Psoas muscle (tissue), 8 donors: ENCODE measurements around the gene KCNAB3. TPM values are rescaled to one million over a fixed set of nuclear protein-coding genes. Genes with fewer than 3 reads are reported as not detected.

ENCODE experiments used
- ATAC-seq, 4 donors: fragments of 200-7000 bp; cut with Tn5 transposase; one replicate each; pipeline ENCODE4 v1.9.1; 2020; ENCODE audit warnings: moderate library complexity in 3 of 4, mild to moderate bottlenecking in 2 of 4
- DNase-seq, 2 donors: peaks; one replicate each; pipeline ENCODE4 v3.0.0-alpha.2; 2020
- H3K27ac ChIP-seq: fragments of 200-600 bp; one replicate; pipeline ENCODE4 v1.8.0; 2022
- H3K27me3 ChIP-seq, 3 donors: fragments of 200-600 bp in 1 of 3; one replicate each; pipeline versions ENCODE4 v1.6.1 to v1.8.0; 2013 to 2022; ENCODE audit warnings: low read length in 2 of 3, mild to moderate bottlenecking in 2 of 3, moderate library complexity in 1 of 3; ENCODE audit not compliant: insufficient read depth in 3 of 3
- H3K36me3 ChIP-seq, 2 donors: fragments of 200-600 bp in 1 of 2; one replicate each; pipeline versions ENCODE4 v1.6.1 to v1.8.0; 2013 to 2022; ENCODE audit warnings: low read depth in 1 of 2, mild to moderate bottlenecking in 1 of 2, moderate library complexity in 1 of 2; ENCODE audit not compliant: insufficient read depth in 1 of 2
- H3K4me1 ChIP-seq: fragments of 200-600 bp; one replicate; pipeline ENCODE4 v1.8.0; 2022
- H3K4me3 ChIP-seq: fragments of 200-600 bp; one replicate; pipeline ENCODE4 v1.8.0; 2022; ENCODE audit warnings: mild to moderate bottlenecking
- H3K9me3 ChIP-seq: fragments of 200-600 bp; one replicate; pipeline ENCODE4 v1.8.0; 2022
- WGBS, 3 donors: extraction: QIAGEN DNeasy Blood & Tissue Kit; methylation state at CpG; one replicate each; pipeline versions ENCODE4 v1.1.6 to v1.1.7; 2013; 5-methylcytosine and 5-hydroxymethylcytosine counted together
- intact Hi-C, 2 donors: fragments of 100-400 bp; cut with DNase I; formaldehyde crosslinking; loops; one replicate each; pipeline versions ENCODE4 v1.11.0 to v1.14.2; 2022
- long read RNA-seq, 2 donors: library from polyadenylated mRNA; unstranded; transcript quantifications; one replicate each; pipeline ENCODE4 v2.0.0, GENCODE V29; 2021
- polyA plus RNA-seq, 3 donors: library from polyadenylated mRNA; stranded (reverse); fragments of 200-250 nt; gene quantifications; one replicate each; pipeline ENCODE4 v1.2.3, GENCODE V29; 2013
- total RNA-seq, 4 donors: library from RNA; stranded (reverse); fragmentation: NEBNext Ultra II Directional in 2 of 4; extraction: Animal tissue kit (Norgen Biotek cat#: 25700) in 2 of 4; gene quantifications; one replicate each; pipeline versions ENCODE4 v1.2.1 to v1.2.4, GENCODE V29; 2021 to 2023
- TF ChIP-seq, protein P1 (sequence below): fragments of 200-600 bp; IDR thresholded peaks from one replicate; pipeline ENCODE4 v1.8.0; 2022; ENCODE audit warnings: antibody characterized with exemption
- donor health status: healthy with polysubstance abuse.
- donor health status: DM: no; HTN: no; CAD: no; lungs with moderate emphysema.
- donor health status: Bipolar disorder and iron deficiency.
- donor health status: healthy.
- donor health status: DM: yes; HTN: yes; CAD: no.
- donor health status: DM: no; HTN: no; CAD: no.
- donor health status: DM: no; HTN: no; CAD: no.
- donor health status: DM: yes; HTN: yes; CAD: no.

Gene KCNAB3
- total RNA-seq (under 1 TPM in 3 of 4 donors, not detected in 1; 0.38 to 0.77 (median 0.57) TPM), polyA plus RNA-seq (under 1 TPM; 0.18 to 0.52 (median 0.21) TPM)
- long read RNA-seq, donor 1, result 0 reads
- long read RNA-seq, donor 2, result 0 reads

DNA sequence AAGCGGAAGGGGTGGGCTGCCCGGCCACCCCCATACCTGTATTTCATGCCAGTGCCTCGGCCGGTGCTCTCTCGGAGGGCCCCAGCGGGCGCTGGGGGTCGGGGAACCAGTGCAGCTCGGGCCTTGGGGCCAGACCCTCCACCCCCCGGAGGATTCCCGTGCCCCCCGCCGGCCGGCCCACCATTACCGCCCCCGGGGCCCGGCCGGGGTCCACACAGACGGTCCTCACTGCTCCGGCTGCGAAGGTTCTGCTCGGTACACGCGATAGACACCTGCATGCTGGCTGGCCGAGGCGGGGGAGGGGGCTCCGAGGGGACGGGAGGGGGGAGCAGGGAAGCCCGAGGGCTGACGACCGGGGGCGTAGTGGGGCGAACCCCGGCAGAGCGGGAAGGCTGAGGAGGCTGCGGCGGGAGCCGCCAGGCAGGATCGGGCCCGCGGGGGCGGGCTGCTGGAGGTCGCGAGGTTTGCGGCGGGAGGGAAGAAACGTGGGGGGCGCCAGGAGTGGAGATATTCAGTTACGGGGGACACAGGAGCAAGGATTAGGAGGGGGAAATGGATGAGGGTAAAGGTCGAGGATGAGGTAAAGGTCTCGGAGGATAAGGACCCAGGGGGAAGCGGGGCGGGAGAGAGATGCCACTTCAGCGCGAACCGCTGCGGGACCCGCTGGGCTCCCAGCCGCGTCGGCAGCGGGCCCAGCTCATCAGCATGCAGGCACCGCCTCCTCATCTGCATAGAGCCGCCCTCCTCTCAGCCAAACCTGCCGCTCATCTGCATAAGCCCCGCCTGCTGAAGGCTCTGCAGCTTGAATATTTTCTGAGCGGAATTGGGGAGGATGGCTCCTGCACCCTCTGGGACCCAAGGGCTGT lies at the start of gene KCNAB3:
TSS of gene KCNAB3 (minus strand) at position 699 of the 866 bp plus-strand sequence. CDS start at position 278, 421 bp downstream.
- 38 to 42% (median 38%) methylated on average over 48 to 67 of the region's 67 CpGs for WGBS, 3 donors
- H3K27ac ChIP-seq, result no peak within 1 kb of the TSS
- DNase-seq, result no peak
- H3K4me3 ChIP-seq, result peak within 1 kb of the TSS; percentile 72
- ATAC-seq, result no peak
- H3K36me3 ChIP-seq, result no peaks in the 10 kb centered on the region
- no peaks in the 10 kb centered on the region for H3K27me3 ChIP-seq
- H3K9me3 ChIP-seq, result no peaks in the 10 kb centered on the region
- intact Hi-C loops, result no loop called here
- TF ChIP-seq, protein P1, sequence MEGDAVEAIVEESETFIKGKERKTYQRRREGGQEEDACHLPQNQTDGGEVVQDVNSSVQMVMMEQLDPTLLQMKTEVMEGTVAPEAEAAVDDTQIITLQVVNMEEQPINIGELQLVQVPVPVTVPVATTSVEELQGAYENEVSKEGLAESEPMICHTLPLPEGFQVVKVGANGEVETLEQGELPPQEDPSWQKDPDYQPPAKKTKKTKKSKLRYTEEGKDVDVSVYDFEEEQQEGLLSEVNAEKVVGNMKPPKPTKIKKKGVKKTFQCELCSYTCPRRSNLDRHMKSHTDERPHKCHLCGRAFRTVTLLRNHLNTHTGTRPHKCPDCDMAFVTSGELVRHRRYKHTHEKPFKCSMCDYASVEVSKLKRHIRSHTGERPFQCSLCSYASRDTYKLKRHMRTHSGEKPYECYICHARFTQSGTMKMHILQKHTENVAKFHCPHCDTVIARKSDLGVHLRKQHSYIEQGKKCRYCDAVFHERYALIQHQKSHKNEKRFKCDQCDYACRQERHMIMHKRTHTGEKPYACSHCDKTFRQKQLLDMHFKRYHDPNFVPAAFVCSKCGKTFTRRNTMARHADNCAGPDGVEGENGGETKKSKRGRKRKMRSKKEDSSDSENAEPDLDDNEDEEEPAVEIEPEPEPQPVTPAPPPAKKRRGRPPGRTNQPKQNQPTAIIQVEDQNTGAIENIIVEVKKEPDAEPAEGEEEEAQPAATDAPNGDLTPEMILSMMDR, result no peak
- peaks cover 15% of the 10 kb centered on the region for H3K4me1 ChIP-seq

DNA sequence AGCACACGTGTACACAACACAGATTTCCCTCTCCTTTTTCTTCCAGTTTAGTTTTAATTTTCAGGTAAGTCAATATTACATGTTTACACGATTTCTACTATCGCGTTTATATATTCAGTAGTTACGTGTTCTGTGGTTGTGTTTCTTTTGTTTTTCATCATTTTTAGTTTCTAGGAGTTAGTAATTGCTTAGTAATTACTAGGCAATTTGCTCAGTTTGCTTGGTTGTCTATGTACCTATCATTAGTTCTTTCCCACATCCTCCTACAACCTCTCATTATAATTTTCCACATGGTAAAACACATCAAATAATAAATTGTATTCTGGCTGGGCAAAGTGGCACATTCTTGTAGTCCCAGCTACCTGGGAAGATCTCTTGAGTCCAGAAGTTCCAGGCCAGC lies 48.1 kb upstream of the KCNAB3 start:
- intact Hi-C loops, result no loop called here

DNA sequence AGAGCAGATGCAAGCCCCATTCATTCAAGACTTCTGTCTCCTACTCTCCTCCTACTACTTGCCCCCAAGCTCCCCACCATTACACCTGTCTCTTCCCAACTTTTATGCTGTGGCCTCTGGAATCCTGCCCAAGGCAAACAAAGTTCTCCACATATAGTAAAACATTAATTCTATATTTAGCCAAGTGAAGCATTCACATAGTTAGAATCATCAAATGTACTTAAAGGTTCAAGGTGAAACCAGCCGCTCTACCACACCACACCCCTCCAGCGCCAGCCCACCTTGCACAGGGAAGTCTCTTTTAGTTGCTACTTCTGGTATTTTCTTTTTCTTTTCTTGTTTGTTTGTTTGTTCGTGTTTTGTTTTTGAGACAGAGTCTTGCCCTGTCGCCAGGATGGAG lies 47.4 kb upstream of the KCNAB3 start:
- 90 to 91% (median 91%) methylated on average over 4 of the region's 4 CpGs for WGBS, 3 donors
- intact Hi-C loops, result no loop called here

More for the DNA sequence above, 48.1 kb upstream of the KCNAB3 start:
- Histone ChIP-seq H3K4me1 (peaks cover 3% of the 10 kb centered on the region), H3K9me3 (peaks cover 11% of the 10 kb centered on the region), H3K27me3 (peaks cover 0 to 3% (median 0%) of the 10 kb centered on the region in 3 donors), H3K27ac (no peak overlapping the region), H3K36me3 (no peaks in the 10 kb centered on the region), H3K4me3 (no peak overlapping the region)
- ATAC-seq, result no peak
- no peak for DNase-seq
- TF ChIP-seq, protein P1, result no peak
- 87 to 92% (median 89%) methylated on average over 5 of the region's 5 CpGs for WGBS, 3 donors

DNA sequence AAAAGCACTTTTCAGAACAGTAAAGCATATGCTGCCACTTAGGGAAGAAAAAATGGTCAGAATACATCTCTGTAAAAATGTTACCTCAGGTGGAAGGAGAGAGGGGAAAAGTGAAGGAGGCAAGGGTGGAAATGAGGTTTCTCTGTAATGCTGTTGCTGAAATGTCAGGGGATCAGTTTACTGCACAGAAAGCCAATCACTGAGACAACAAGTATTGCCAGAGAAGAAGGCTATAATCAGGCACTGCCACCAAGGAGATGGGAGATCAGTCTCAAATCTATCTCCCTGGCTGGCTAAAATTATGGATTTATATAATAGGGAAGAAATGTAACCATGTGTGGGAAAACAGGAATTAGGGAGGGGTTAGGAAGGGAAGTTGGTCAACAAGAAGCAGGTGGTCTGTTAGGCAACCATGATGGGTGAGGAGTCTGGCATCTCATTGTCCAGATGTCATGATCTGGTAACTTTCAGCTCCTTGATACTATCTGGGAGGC lies 45.0 kb upstream of the KCNAB3 start:
- Histone ChIP-seq H3K9me3 (peaks cover 11% of the 10 kb centered on the region), H3K4me3 (no peak overlapping the region), H3K36me3 (no peaks in the 10 kb centered on the region), H3K27ac (no peak overlapping the region), H3K4me1 (peaks cover 11% of the 10 kb centered on the region), H3K27me3 (no peaks in the 10 kb centered on the region)
- ATAC-seq (no peak), DNase-seq (no peak)
- intact Hi-C loops, result no loop called here
- TF ChIP-seq, protein P1, result no peak

More for the DNA sequence above, 47.4 kb upstream of the KCNAB3 start:
- peaks cover 0 to 3% (median 0%) of the 10 kb centered on the region in 3 donors for H3K27me3 ChIP-seq
- H3K36me3 ChIP-seq, result no peaks in the 10 kb centered on the region
- TF ChIP-seq, protein P1, result no peak
- peaks cover 11% of the 10 kb centered on the region for H3K9me3 ChIP-seq
- no peak overlapping the region for H3K4me3 ChIP-seq
- peaks cover 6% of the 10 kb centered on the region for H3K4me1 ChIP-seq
- ATAC-seq (no peak), DNase-seq (no peak)
- H3K27ac ChIP-seq, result no peak overlapping the region
